ENCODE measurements around the gene PIEZO1.

- TF ChIP-seq POLR2AphosphoS5 (IDR thresholded peaks at IDR 0.05; ENCODE audit: borderline replicate concordance, low read depth, low read length) (no peak), EZH2 (IDR thresholded peaks at IDR 0.05) (no peak), FOXP2 (optimal IDR thresholded peaks at IDR 0.05; ENCODE audit: control extremely low read depth, extremely low read length, insufficient read depth) (no peak)
Measured at GRCh38 chr16:88734361-88734728, 50.7 kb downstream of the PIEZO1 start.

Measured in SK-N-MC (cell line).